Neural crest cell (in vitro differentiated cells): ENCODE data around the gene CA5A. TPM values are rescaled to one million over a fixed set of nuclear protein-coding genes. Genes with fewer than 3 reads are reported as not detected.

Source experiments
- DNase-seq: peaks from one replicate; pipeline ENCODE4 v3.0.0; 2021; ENCODE audit warnings: low read depth, mixed read lengths, low spot score
- H3K27ac Mint-ChIP-seq: one replicate; pipeline ENCODE4 v1.8.0; 2021; ENCODE audit warnings: mild to moderate bottlenecking, mixed read lengths; ENCODE audit not compliant: unreplicated experiment
- H3K27me3 Mint-ChIP-seq: 2 replicates; pipeline ENCODE4 v1.8.0; 2021; ENCODE audit warnings: low read depth, mild to moderate bottlenecking, mixed read lengths
- H3K36me3 Mint-ChIP-seq: 2 replicates; pipeline ENCODE4 v1.8.0; 2021; ENCODE audit warnings: low read depth, mild to moderate bottlenecking, mixed read lengths
- H3K4me1 Mint-ChIP-seq: 2 replicates; pipeline ENCODE4 v1.8.0; 2021; ENCODE audit warnings: mixed read lengths
- H3K4me3 Mint-ChIP-seq: one replicate; pipeline ENCODE4 v1.8.0; 2021; ENCODE audit warnings: mild to moderate bottlenecking, mixed read lengths
- H3K9me3 Mint-ChIP-seq: 2 replicates; pipeline ENCODE4 v1.8.0; 2021; ENCODE audit warnings: mixed read lengths
- total RNA-seq: library from RNA; stranded (reverse); gene quantifications from 2 replicates; pipeline ENCODE4 v1.2.1, GENCODE V29; 2021
- TF ChIP-seq, protein P1 (sequence below): fragments of 200-600 bp; sonication (generic); conservative IDR thresholded peaks from 2 replicates; pipeline ENCODE4 v1.5.0; 2021; ENCODE audit warnings: antibody characterized with exemption, mild to moderate bottlenecking

The CA5A gene
- total RNA-seq, 1 donor from 2014 or later = not detected

DNA sequence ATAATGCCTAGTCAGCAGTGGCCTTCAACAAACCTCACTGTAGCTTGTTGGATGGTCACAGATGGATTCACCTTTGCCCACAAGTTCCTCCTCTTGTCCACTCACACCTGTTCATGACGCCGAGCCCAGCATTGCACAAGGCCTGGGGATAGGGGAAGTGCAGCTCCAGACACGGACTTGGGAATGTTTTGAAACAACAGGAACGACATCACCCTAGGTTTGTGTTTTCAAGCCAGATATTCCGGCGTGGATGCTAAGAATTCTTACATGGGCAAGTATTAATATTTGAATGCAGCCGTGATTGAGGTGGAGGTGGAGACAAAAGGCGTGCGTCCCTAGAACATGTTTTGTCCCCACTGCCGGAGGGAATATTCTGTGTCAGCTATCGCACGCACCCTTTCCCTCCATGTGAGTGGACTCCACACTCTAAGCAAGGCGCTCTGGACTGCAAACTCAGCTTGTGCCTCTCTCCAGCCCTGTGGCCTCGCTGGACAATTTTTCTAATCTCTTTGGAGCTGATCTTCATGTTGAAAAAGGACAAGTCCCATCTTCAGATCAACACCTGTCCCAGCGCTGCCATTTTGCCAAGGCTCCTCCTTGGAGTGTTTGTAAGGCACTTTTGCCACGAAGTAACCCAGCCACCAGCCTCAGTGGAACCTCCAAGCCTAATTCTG, 12.9 kb upstream of the CA5A start:
- Mint-ChIP-seq H3K4me1 (peaks cover 25% of the 10 kb centered on the region), H3K27ac (no peak overlapping the region), H3K27me3 (no peaks in the 10 kb centered on the region), H3K36me3 (peaks cover 3% of the 10 kb centered on the region), H3K9me3 (no peaks in the 10 kb centered on the region), H3K4me3 (peak overlapping the region; percentile 68)
- TF ChIP-seq, protein P1, sequence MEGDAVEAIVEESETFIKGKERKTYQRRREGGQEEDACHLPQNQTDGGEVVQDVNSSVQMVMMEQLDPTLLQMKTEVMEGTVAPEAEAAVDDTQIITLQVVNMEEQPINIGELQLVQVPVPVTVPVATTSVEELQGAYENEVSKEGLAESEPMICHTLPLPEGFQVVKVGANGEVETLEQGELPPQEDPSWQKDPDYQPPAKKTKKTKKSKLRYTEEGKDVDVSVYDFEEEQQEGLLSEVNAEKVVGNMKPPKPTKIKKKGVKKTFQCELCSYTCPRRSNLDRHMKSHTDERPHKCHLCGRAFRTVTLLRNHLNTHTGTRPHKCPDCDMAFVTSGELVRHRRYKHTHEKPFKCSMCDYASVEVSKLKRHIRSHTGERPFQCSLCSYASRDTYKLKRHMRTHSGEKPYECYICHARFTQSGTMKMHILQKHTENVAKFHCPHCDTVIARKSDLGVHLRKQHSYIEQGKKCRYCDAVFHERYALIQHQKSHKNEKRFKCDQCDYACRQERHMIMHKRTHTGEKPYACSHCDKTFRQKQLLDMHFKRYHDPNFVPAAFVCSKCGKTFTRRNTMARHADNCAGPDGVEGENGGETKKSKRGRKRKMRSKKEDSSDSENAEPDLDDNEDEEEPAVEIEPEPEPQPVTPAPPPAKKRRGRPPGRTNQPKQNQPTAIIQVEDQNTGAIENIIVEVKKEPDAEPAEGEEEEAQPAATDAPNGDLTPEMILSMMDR = no peak
- no peak for DNase-seq

DNA sequence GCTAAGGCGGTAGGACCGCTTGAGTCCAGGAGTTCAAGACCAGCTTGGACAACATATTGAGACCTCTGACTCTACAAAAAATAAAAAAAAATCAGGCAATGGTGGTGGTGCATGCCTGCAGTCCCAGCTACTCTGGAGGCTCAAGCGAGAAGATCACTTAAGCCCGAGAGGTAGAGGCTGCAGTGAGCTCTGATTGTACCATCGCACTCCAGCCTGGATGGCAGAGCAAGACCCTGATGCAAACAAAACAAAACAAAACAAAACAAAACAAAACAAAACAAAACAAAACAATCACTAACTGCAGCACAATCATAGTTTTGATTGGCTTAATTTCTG, 12.4 kb upstream of the CA5A start:
- peaks cover 20% of the 10 kb centered on the region for H3K4me1 Mint-ChIP-seq
- H3K9me3 Mint-ChIP-seq = no peaks in the 10 kb centered on the region
- H3K4me3 Mint-ChIP-seq = peak overlapping the region; percentile 68
- H3K36me3 Mint-ChIP-seq = peaks cover 3% of the 10 kb centered on the region
- TF ChIP-seq, protein P1 = no peak
- H3K27ac Mint-ChIP-seq = no peak overlapping the region
- no peaks in the 10 kb centered on the region for H3K27me3 Mint-ChIP-seq
- DNase-seq = no peak

DNA sequence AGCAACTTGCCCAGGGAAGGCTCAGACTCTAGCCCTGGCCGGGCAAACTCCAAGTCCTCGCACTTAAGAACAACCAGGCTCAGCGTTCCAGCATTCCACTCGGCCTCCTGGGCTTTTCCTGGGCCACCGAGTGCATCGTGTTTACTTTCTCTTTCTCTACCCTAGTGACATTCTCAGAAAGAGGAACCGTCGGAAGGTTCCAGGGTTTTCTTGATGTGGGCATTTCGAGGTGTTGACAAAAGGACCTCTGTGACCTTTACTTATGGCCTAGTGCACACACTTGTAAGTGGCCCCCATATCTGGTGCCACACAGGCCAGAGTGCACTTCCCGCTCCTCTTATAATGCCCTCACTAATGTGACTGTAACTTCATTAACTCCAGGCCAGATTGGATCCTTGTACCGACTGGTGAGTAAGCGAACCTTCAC, 11.8 kb upstream of the CA5A start:
- no peaks in the 10 kb centered on the region for H3K9me3 Mint-ChIP-seq
- TF ChIP-seq, protein P1 = no peak
- peaks cover 14% of the 10 kb centered on the region for H3K4me1 Mint-ChIP-seq
- no peak for DNase-seq
- peaks cover 3% of the 10 kb centered on the region for H3K36me3 Mint-ChIP-seq
- no peak overlapping the region for H3K27ac Mint-ChIP-seq
- no peaks in the 10 kb centered on the region for H3K27me3 Mint-ChIP-seq
- H3K4me3 Mint-ChIP-seq = peak overlapping the region; percentile 39

DNA sequence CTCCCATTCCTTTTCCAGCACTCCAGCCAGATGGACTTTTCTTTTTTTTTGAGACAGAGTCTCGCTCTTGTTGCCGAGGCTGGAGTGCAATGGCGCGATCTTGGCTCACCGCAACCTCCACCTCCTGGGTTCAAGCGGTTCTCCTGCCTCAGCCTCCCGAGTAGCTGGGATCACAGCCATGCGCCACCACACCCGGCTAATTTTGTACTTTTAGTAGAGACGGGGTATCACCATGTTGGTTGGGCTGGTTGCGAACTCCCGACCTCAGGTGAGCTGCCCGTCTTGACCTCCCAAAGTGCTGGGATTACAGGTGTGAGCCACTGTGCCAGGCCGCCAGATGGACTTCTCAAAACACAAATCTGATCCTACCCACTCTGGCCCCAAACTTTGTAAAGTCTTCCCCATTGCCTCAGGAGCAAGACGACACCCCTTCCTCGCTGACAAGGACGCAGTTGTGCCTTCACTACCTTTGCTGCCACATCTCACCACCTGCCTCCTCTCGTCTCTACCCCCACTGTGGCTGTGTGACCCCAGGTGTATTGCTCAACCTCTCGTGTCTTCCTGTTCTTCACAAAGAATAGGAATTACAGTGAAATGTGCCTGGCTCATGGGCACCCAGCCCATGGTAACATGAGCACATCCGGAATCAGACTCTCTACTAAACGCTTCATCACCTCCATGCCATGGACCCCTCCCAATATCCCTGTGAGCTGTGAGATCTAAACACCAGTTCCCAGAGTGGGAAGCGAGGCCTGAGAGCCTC, 11.2 kb upstream of the CA5A start:
- no peaks in the 10 kb centered on the region for H3K27me3 Mint-ChIP-seq
- H3K9me3 Mint-ChIP-seq = no peaks in the 10 kb centered on the region
- no peak overlapping the region for H3K27ac Mint-ChIP-seq
- H3K4me3 Mint-ChIP-seq = peak overlapping the region; percentile 39
- peaks cover 3% of the 10 kb centered on the region for H3K36me3 Mint-ChIP-seq
- no peak for DNase-seq
- H3K4me1 Mint-ChIP-seq = peaks cover 13% of the 10 kb centered on the region
- TF ChIP-seq, protein P1 = no peak

DNA sequence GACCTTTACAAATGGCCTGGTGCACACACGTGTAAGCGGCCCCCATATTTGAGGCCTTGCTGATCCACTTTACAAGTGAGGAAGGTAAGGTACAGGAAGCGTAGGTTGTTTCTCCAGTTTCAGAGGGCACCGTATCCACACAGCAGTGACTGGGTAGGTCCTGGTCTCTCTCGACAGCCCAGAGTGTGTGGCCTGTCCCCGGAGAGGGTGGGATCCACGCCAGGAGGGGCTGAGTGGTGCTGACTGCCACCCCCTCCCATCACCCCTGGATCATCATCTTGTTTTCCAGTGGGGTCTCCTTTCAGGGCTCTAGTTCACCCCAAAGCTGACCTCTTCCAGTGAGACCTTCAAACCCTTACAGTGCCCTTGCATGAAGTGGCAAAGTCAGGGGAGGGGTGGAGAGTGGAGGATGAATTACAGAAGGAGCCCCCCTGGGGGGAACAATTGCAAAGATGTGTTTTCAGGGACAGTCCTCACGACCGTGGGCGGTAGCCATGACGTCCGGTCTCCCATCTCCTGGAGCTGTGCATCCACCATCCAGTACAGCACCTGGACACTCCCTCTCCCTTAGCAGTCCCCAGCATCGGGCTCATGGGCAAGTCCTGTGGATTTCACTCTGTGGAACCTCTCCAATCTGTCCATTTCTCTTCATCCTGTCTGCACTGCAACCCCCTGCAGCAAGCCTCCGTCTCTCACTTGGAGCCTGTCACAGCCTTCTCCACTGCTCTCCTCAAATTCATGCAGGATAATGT, 10.4 kb upstream of the CA5A start:
- TF ChIP-seq, protein P1 = no peak
- Mint-ChIP-seq H3K4me3 (no peak overlapping the region), H3K27me3 (no peaks in the 10 kb centered on the region), H3K4me1 (peaks cover 6% of the 10 kb centered on the region), H3K9me3 (no peaks in the 10 kb centered on the region), H3K36me3 (no peaks in the 10 kb centered on the region), H3K27ac (no peak overlapping the region)
- DNase-seq = no peak
